HepG2 (cell line): ENCODE measurements around the gene EIF3L. TPM values are rescaled to one million over a fixed set of nuclear protein-coding genes. Genes with fewer than 3 reads are reported as not detected.

ENCODE experiments used
- ATF7 ChIP-seq, 2 experiments: fragments of 450-650 bp in 1 of 2; sonication (generic) in 1 of 2; formaldehyde crosslinking in 1 of 2; IDR thresholded peaks; 2 replicates each; pipeline versions ENCODE4 v1.4.0 to v1.6.1; 2016 to 2020; ENCODE audit warnings: antibody characterized with exemption in 1 of 2, mild to moderate bottlenecking in 1 of 2, missing genetic modification reagents in 1 of 2
- CENPT ChIP-seq: sonication (generic); formaldehyde crosslinking; IDR thresholded peaks from 2 replicates; pipeline ENCODE4 v1.8.0; 2022; ENCODE audit warnings: low read depth, mild to moderate bottlenecking, moderate library complexity, missing genetic modification reagents
- ESRRA ChIP-seq: sonication (generic); formaldehyde crosslinking; IDR thresholded peaks from 2 replicates; pipeline ENCODE4 v1.5.1; 2020; ENCODE audit warnings: mild to moderate bottlenecking, low read depth, missing genetic modification reagents
- KMT2A ChIP-seq: sonication (generic); formaldehyde crosslinking; IDR thresholded peaks from 2 replicates; pipeline ENCODE4 v1.4.0; 2020; ENCODE audit warnings: missing genetic modification reagents
- NFATC3 ChIP-seq: sonication (generic); formaldehyde crosslinking; IDR thresholded peaks from 2 replicates; pipeline ENCODE4 v1.5.1; 2020; ENCODE audit warnings: mild to moderate bottlenecking, missing genetic modification reagents
- NONO ChIP-seq, 2 experiments: fragments of 450-650 bp in 1 of 2; sonication (generic) in 1 of 2; formaldehyde crosslinking in 1 of 2; IDR thresholded peaks in 1 of 2; conservative IDR thresholded peaks in 1 of 2; 2 replicates each; pipeline versions ENCODE4 v1.6.1 to v1.8.0; 2017 to 2022; ENCODE audit warnings: mild to moderate bottlenecking in 1 of 2, missing genetic modification reagents in 1 of 2, moderate library complexity in 1 of 2
- SUZ12 ChIP-seq: fragments of 150-350 bp; IDR thresholded peaks from 2 replicates; pipeline ENCODE4 v1.6.1; 2014; ENCODE audit warnings: low read depth, low read length
- TEAD3 ChIP-seq: optimal IDR thresholded peaks from 2 replicates; pipeline ENCODE3; 2016; ENCODE audit warnings: borderline replicate concordance
- ZMYM4 ChIP-seq: sonication (generic); formaldehyde crosslinking; IDR thresholded peaks from 2 replicates; pipeline ENCODE4 v1.8.1; 2023; ENCODE audit warnings: mild to moderate bottlenecking, missing genetic modification reagents
- ZNF263 ChIP-seq: sonication (generic); formaldehyde crosslinking; IDR thresholded peaks from 2 replicates; pipeline ENCODE4 v1.4.0; 2020; ENCODE audit warnings: missing genetic modification reagents
- ZNF264 ChIP-seq: sonication (generic); formaldehyde crosslinking; IDR thresholded peaks from 2 replicates; pipeline ENCODE4 v1.4.0; 2020; ENCODE audit warnings: missing genetic modification reagents
- ZNF3 ChIP-seq: IDR thresholded peaks from 2 replicates; pipeline ENCODE4 v1.7.0; 2017; ENCODE audit warnings: inconsistent platforms
- ZNF331 ChIP-seq: sonication (generic); formaldehyde crosslinking; IDR thresholded peaks from 2 replicates; pipeline ENCODE4 v1.4.0; 2020; ENCODE audit warnings: missing genetic modification reagents
- ZNF451 ChIP-seq: sonication (generic); formaldehyde crosslinking; IDR thresholded peaks from 2 replicates; pipeline ENCODE4 v1.5.0; 2020; ENCODE audit warnings: mild to moderate bottlenecking, missing genetic modification reagents
- ZNF780A ChIP-seq: sonication (generic); formaldehyde crosslinking; IDR thresholded peaks from 2 replicates; pipeline ENCODE4 v1.8.0; 2022; ENCODE audit warnings: mild to moderate bottlenecking, missing genetic modification reagents, moderate library complexity
- polyA plus RNA-seq, 8 experiments: library from polyadenylated mRNA; depleted of rRNA in 3 of 8; stranded (reverse) in 7 of 8; unstranded in 1 of 8; fragments of >200 nt; fragmentation: Illumina TruSeq in 4 of 8; extraction: Trizol in 4 of 8; gene quantifications; 2 replicates each; pipeline versions ENCODE4 v1.2.1 to v1.2.3, GENCODE V29; 2011 to 2016; ENCODE audit warnings: low read depth in 4 of 8, missing spikeins in 1 of 8, mixed read lengths in 1 of 8; ENCODE audit not compliant: insufficient read depth in 1 of 8
- total RNA-seq, 5 experiments: library from RNA; depleted of rRNA; stranded (reverse); fragments of >200 nt; fragmentation: Illumina TruSeq; extraction: Trizol; gene quantifications; 2 replicates each; pipeline ENCODE4 v1.2.3, GENCODE V29; 2016; ENCODE audit warnings: low read depth in 1 of 5
- TF ChIP-seq, protein P1 (sequence below): sonication (generic); formaldehyde crosslinking; IDR thresholded peaks from 2 replicates; pipeline ENCODE4 v1.5.0; 2020; ENCODE audit warnings: mild to moderate bottlenecking, missing genetic modification reagents, moderate library complexity
- TF ChIP-seq, protein P2 (sequence below): sonication (generic); formaldehyde crosslinking; IDR thresholded peaks from 2 replicates; pipeline ENCODE4 v1.8.1; 2022; ENCODE audit warnings: low read depth, mild to moderate bottlenecking, missing genetic modification reagents
- TF ChIP-seq, protein P3 (sequence below): sonication (generic); formaldehyde crosslinking; IDR thresholded peaks from 2 replicates; pipeline ENCODE4 v1.8.0; 2022; ENCODE audit warnings: mild to moderate bottlenecking, missing genetic modification reagents, moderate library complexity
- TF ChIP-seq, protein P4 (sequence below): sonication (generic); formaldehyde crosslinking; IDR thresholded peaks from 2 replicates; pipeline ENCODE4 v1.4.0; 2020; ENCODE audit warnings: missing genetic modification reagents, borderline replicate concordance

The EIF3L gene
- total and polyA plus RNA-seq, 2 of the 13 experiments (the other 11 are each of a cell fraction or from before 2014, with no cell fraction given): 514 to 793 TPM

- TF ChIP-seq, protein P1, sequence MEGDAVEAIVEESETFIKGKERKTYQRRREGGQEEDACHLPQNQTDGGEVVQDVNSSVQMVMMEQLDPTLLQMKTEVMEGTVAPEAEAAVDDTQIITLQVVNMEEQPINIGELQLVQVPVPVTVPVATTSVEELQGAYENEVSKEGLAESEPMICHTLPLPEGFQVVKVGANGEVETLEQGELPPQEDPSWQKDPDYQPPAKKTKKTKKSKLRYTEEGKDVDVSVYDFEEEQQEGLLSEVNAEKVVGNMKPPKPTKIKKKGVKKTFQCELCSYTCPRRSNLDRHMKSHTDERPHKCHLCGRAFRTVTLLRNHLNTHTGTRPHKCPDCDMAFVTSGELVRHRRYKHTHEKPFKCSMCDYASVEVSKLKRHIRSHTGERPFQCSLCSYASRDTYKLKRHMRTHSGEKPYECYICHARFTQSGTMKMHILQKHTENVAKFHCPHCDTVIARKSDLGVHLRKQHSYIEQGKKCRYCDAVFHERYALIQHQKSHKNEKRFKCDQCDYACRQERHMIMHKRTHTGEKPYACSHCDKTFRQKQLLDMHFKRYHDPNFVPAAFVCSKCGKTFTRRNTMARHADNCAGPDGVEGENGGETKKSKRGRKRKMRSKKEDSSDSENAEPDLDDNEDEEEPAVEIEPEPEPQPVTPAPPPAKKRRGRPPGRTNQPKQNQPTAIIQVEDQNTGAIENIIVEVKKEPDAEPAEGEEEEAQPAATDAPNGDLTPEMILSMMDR: 0 out of 2 replicates have a peak, but pooled peaks have one; percentile 8
- TF ChIP-seq KMT2A (CRISPR knock-in tag) (peak; percentile 79; the same call in 1 of the 2 replicates), ZNF451 (CRISPR knock-in tag) (0 out of 2 replicates have a peak, but pooled peaks have one; percentile 23), ESRRA (no peak), ZNF3 (CRISPR knock-in tag) (0 out of 2 replicates have a peak, but pooled peaks have one; percentile 42), ATF7 (IDR thresholded peaks at IDR 0.05) (no peak), ATF7 (CRISPR knock-in tag; IDR thresholded peaks at IDR 0.05) (no peak), SUZ12 (peak; percentile 30; the same call in 1 of the 2 replicates), CENPT (CRISPR knock-in tag) (no peak), ZNF263 (CRISPR knock-in tag) (peak; percentile 57; the same call in 1 of the 2 replicates), TEAD3 (CRISPR knock-in tag) (peak; percentile 61), ZNF780A (CRISPR knock-in tag) (no peak), ZNF331 (peak; percentile 47; the same call in 1 of the 2 replicates), NFATC3 (0 out of 2 replicates have a peak, but pooled peaks have one; percentile 46), ZMYM4 (CRISPR knock-in tag) (peak; percentile 78), NONO (IDR thresholded peaks at IDR 0.05) (no peak), NONO (CRISPR knock-in tag; conservative IDR thresholded peaks at IDR 0.05) (peak; percentile 56; the same call in 1 of the 2 replicates), ZNF264 (CRISPR knock-in tag) (0 out of 2 replicates have a peak, but pooled peaks have one; percentile 18)
- TF ChIP-seq, protein P2, sequence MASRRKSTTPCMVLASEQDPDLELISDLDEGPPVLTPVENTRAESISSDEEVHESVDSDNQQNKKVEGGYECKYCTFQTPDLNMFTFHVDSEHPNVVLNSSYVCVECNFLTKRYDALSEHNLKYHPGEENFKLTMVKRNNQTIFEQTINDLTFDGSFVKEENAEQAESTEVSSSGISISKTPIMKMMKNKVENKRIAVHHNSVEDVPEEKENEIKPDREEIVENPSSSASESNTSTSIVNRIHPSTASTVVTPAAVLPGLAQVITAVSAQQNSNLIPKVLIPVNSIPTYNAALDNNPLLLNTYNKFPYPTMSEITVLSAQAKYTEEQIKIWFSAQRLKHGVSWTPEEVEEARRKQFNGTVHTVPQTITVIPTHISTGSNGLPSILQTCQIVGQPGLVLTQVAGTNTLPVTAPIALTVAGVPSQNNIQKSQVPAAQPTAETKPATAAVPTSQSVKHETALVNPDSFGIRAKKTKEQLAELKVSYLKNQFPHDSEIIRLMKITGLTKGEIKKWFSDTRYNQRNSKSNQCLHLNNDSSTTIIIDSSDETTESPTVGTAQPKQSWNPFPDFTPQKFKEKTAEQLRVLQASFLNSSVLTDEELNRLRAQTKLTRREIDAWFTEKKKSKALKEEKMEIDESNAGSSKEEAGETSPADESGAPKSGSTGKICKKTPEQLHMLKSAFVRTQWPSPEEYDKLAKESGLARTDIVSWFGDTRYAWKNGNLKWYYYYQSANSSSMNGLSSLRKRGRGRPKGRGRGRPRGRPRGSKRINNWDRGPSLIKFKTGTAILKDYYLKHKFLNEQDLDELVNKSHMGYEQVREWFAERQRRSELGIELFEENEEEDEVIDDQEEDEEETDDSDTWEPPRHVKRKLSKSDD: peak; percentile 70; the same call in 1 of the 2 replicates
- TF ChIP-seq, protein P3, sequence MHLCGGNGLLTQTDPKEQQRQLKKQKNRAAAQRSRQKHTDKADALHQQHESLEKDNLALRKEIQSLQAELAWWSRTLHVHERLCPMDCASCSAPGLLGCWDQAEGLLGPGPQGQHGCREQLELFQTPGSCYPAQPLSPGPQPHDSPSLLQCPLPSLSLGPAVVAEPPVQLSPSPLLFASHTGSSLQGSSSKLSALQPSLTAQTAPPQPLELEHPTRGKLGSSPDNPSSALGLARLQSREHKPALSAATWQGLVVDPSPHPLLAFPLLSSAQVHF (CRISPR knock-in tag): no peak
- TF ChIP-seq, protein P4, sequence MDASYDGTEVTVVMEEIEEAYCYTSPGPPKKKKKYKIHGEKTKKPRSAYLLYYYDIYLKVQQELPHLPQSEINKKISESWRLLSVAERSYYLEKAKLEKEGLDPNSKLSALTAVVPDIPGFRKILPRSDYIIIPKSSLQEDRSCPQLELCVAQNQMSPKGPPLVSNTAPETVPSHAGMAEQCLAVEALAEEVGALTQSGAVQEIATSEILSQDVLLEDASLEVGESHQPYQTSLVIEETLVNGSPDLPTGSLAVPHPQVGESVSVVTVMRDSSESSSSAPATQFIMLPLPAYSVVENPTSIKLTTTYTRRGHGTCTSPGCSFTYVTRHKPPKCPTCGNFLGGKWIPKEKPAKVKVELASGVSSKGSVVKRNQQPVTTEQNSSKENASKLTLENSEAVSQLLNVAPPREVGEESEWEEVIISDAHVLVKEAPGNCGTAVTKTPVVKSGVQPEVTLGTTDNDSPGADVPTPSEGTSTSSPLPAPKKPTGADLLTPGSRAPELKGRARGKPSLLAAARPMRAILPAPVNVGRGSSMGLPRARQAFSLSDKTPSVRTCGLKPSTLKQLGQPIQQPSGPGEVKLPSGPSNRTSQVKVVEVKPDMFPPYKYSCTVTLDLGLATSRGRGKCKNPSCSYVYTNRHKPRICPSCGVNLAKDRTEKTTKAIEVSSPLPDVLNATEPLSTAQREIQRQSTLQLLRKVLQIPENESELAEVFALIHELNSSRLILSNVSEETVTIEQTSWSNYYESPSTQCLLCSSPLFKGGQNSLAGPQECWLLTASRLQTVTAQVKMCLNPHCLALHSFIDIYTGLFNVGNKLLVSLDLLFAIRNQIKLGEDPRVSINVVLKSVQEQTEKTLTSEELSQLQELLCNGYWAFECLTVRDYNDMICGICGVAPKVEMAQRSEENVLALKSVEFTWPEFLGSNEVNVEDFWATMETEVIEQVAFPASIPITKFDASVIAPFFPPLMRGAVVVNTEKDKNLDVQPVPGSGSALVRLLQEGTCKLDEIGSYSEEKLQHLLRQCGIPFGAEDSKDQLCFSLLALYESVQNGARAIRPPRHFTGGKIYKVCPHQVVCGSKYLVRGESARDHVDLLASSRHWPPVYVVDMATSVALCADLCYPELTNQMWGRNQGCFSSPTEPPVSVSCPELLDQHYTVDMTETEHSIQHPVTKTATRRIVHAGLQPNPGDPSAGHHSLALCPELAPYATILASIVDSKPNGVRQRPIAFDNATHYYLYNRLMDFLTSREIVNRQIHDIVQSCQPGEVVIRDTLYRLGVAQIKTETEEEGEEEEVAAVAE (CRISPR knock-in tag): peak; percentile 77; the same call in 1 of the 2 replicates
Measured at GRCh38 chr22:37849089-37849751, at the start of gene EIF3L (continued).
